Spinal cord (tissue), 10 donors: ENCODE data around the gene VGLL4. TPM values are rescaled to one million over a fixed set of nuclear protein-coding genes. Genes with fewer than 3 reads are reported as not detected.
A peak's percentile ranks its signal among the peaks of the same experiment; 100 is the strongest.

Experiments used
- DNase-seq, 6 donors: peaks; one replicate each; pipeline versions ENCODE4 v3.0.0 to v3.0.0-alpha.2; 2013 to 2015; ENCODE audit warnings: low spot score in 6 of 6, low read depth in 4 of 6
- H3K27ac ChIP-seq: one replicate; pipeline ENCODE4 v1.5.1; 2013; ENCODE audit warnings: low read depth, low read length, control low read depth
- H3K27me3 ChIP-seq: one replicate; pipeline ENCODE4 v1.6.1; 2013; ENCODE audit warnings: low read length; ENCODE audit not compliant: control insufficient read depth, insufficient read depth
- H3K36me3 ChIP-seq: one replicate; pipeline ENCODE4 v1.6.1; 2013; ENCODE audit warnings: low read length; ENCODE audit not compliant: control insufficient read depth, insufficient read depth
- H3K4me1 ChIP-seq: one replicate; pipeline ENCODE4 v1.6.1; 2013; ENCODE audit warnings: low read length; ENCODE audit not compliant: control insufficient read depth, insufficient read depth
- H3K4me3 ChIP-seq: one replicate; pipeline ENCODE4 v1.5.1; 2013; ENCODE audit warnings: low read depth, low read length, control low read depth
- H3K9me3 ChIP-seq: one replicate; pipeline ENCODE4 v1.6.1; 2013; ENCODE audit warnings: low read length; ENCODE audit not compliant: control insufficient read depth, insufficient read depth
- WGBS: methylation state at CpG from one replicate; pipeline ENCODE4 v1.1.5; 2013; ENCODE audit warnings: missing lambda C conversion rate; ENCODE audit not compliant: insufficient coverage; 5-methylcytosine and 5-hydroxymethylcytosine counted together
- polyA plus RNA-seq, 2 donors: library from polyadenylated mRNA; unstranded; fragments of 120-200 nt; gene quantifications; one replicate each; pipeline ENCODE4 v1.2.1, GENCODE V29; 2013; ENCODE audit not compliant: insufficient read length in 2 of 2
- total RNA-seq, 2 donors: library from RNA; depleted of rRNA in 1 of 2; stranded (reverse); fragments of 120-200 nt in 1 of 2; fragments of >200 nt in 1 of 2; gene quantifications; one replicate each; pipeline versions ENCODE4 v1.2.3 to v1.2.4, GENCODE V29; 2013 to 2014
- donor health status: healthy.

Gene VGLL4
- total and polyA plus RNA-seq, 4 donors, result 87.8 to 174 (median 94.8) TPM

DNA sequence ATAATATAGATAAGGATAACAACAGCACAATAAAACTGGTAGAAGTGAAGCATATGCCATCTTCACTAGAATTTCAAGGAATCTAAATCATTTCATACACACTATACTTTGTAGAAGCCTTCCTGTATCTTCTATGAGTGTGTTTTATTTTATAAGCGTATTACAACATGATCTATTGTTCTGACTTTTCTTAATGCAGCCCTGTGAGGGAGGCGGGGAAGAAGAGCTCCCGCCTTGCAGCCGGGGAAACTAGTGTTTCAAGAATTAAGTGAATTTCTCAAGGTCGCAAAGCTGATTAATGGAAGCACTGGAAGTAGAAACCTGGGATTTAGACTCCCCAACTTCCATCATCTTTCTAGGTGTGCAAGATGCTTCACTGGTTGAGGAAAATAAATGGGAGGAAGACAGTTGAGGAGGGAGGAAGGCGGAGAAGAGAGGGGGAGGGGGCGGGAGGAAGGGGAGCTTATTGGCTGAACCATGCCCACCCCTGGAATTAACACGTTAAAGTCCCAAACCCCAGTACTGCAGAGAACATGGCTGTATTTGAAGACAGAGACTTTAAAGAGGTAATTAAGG, 32.9 kb downstream of the VGLL4 start:
- no peaks in the 10 kb centered on the region for H3K27me3 ChIP-seq
- H3K4me3 ChIP-seq, result peak overlapping the region; percentile 1
- DNase-seq, result peak in 2 of 6 donors; percentile 40 to 87
- no peaks in the 10 kb centered on the region for H3K36me3 ChIP-seq
- peak overlapping the region; percentile 62 for H3K27ac ChIP-seq
- H3K9me3 ChIP-seq, result no peaks in the 10 kb centered on the region
- WGBS, result 0% methylated on average over 1 of the region's 8 CpGs
- H3K4me1 ChIP-seq, result peaks cover 50% of the 10 kb centered on the region

DNA sequence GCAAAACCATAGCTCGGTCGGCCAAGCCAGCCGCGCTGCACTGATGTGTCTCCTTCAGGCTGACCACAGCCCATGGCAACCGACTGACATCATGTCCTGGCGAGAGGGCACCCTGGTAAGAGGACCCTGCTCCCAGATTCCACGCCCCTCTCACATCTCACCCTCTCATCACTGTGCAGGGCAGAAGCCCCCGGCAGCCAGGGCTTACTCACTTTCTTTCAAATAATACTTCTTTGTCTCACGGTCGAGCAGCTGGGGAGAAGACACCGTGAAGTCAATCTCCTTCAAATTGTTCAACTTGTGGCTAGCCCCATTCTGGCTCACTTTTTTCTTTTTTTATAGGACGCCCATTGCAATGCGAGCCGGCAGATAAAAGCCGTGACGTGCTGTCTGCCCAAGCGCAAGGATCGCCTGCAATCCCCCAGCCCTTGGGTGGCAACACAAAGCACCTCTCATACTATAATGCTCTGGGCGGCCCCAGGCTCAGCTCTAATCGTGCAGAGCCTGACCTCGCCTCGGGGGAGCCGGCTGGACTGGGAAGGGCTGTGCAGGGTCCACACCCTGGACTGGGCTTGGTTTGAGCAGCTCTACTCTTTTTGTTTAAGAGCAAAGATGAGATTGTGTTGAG, 33.6 kb downstream of the VGLL4 start:
- peak overlapping the region; percentile 62 for H3K27ac ChIP-seq
- peak in 2 of 6 donors; percentile 60 to 76 for DNase-seq
- H3K36me3 ChIP-seq, result no peaks in the 10 kb centered on the region
- H3K4me1 ChIP-seq, result peaks cover 49% of the 10 kb centered on the region
- no peaks in the 10 kb centered on the region for H3K9me3 ChIP-seq
- no peaks in the 10 kb centered on the region for H3K27me3 ChIP-seq
- WGBS, result 13% methylated on average over 21 of the region's 23 CpGs
- H3K4me3 ChIP-seq, result peak overlapping the region; percentile 1

DNA sequence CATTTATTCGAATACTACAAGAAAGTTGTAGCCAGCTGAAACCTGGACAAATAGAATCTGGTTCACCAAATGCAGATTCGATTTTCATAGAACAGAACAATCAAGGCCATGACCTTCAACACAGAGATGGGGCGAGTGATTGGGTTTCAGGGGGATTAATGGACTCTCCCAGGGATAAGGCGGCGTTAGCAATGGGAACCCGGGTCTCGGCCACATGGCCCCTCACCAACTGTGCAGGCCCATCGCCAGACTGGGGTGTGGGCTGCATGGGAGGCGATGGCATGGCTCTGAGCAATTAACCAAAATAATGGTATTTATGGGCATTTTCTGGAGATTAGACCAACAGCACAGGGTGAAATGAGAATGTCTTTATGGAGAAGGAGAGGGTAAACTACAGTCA, 34.2 kb downstream of the VGLL4 start:
- DNase-seq, result no peak
- 48% methylated on average over 7 of the region's 9 CpGs for WGBS
- Histone ChIP-seq H3K36me3 (no peaks in the 10 kb centered on the region), H3K27me3 (no peaks in the 10 kb centered on the region), H3K4me3 (no peak overlapping the region), H3K4me1 (peaks cover 47% of the 10 kb centered on the region), H3K9me3 (no peaks in the 10 kb centered on the region), H3K27ac (peak overlapping the region; percentile 62)

DNA sequence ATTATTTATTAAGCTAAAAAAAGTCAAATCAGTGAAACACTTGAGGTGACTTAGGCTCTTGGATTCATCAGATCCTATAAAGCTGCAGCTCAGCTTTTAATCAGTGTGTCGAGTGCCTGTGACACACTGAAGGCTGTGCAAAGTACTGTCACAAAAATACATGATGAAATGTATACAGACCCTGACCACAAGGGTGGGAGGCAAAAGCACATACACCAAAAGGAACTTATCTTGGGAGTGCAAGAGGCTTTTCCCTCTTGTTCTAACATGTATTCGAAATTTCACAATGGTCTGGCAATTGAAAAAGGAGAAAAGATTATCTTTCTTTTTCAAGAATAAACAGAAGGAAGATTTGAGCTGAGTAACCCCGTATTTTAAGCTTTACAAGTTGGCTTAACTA, 35.9 kb downstream of the VGLL4 start:
- Histone ChIP-seq H3K9me3 (no peaks in the 10 kb centered on the region), H3K27ac (no peak overlapping the region), H3K36me3 (no peaks in the 10 kb centered on the region), H3K27me3 (no peaks in the 10 kb centered on the region), H3K4me3 (no peak overlapping the region), H3K4me1 (peaks cover 41% of the 10 kb centered on the region)
- no peak for DNase-seq
- no CpG with 5 or more reads among the region's 3 CpGs for WGBS

GRCh38 chr3:11606865-11607440, 36.8 kb downstream of the VGLL4 start:
- Histone ChIP-seq H3K4me3 (no peak overlapping the region), H3K4me1 (peaks cover 36% of the 10 kb centered on the region), H3K9me3 (no peaks in the 10 kb centered on the region), H3K36me3 (no peaks in the 10 kb centered on the region), H3K27me3 (no peaks in the 10 kb centered on the region), H3K27ac (no peak overlapping the region)
- no peak for DNase-seq
- WGBS, result 72% methylated on average over 6 of the region's 6 CpGs

- Histone ChIP-seq H3K27me3 (no peaks in the 10 kb centered on the region), H3K36me3 (no peaks in the 10 kb centered on the region), H3K4me3 (no peak overlapping the region), H3K27ac (no peak overlapping the region), H3K4me1 (peaks cover 36% of the 10 kb centered on the region), H3K9me3 (no peaks in the 10 kb centered on the region)
- WGBS, result 55% methylated on average over 2 of the region's 11 CpGs
- DNase-seq, result no peak
These were observed 37.5 kb downstream of the VGLL4 start for GRCh38 chr3:11606090-11606784.

- Histone ChIP-seq H3K27ac (no peak overlapping the region), H3K4me3 (no peak overlapping the region), H3K9me3 (no peaks in the 10 kb centered on the region), H3K4me1 (peaks cover 36% of the 10 kb centered on the region), H3K27me3 (no peaks in the 10 kb centered on the region), H3K36me3 (peaks cover 6% of the 10 kb centered on the region)
- 100% methylated on average over 1 of the region's 1 CpG for WGBS
- no peak for DNase-seq
These were observed 38.3 kb downstream of the VGLL4 start for GRCh38 chr3:11605398-11605797.

- Histone ChIP-seq H3K4me1 (peaks cover 27% of the 10 kb centered on the region), H3K27me3 (no peaks in the 10 kb centered on the region), H3K36me3 (peaks cover 6% of the 10 kb centered on the region), H3K27ac (peak overlapping the region; percentile 85), H3K4me3 (no peak overlapping the region), H3K9me3 (no peaks in the 10 kb centered on the region)
- 27% methylated on average over 3 of the region's 15 CpGs for WGBS
- DNase-seq, result no peak
These were observed 39.4 kb downstream of the VGLL4 start for GRCh38 chr3:11604139-11604892.

- peak in 2 of 6 donors; percentile 52 to 75 for DNase-seq
- Histone ChIP-seq H3K27me3 (no peaks in the 10 kb centered on the region), H3K9me3 (no peaks in the 10 kb centered on the region), H3K4me1 (peaks cover 27% of the 10 kb centered on the region), H3K36me3 (peaks cover 6% of the 10 kb centered on the region), H3K4me3 (no peak overlapping the region), H3K27ac (peak overlapping the region; percentile 85)
- 28% methylated on average over 8 of the region's 9 CpGs for WGBS
These were observed 40.1 kb downstream of the VGLL4 start for GRCh38 chr3:11603628-11604027.
